ENCODE data around the gene PTPN5.
A peak's percentile ranks its signal among the peaks of the same experiment; 100 is the strongest.
"Not testable (repeated sequence)": the region's sequence is repeated elsewhere in the genome, so short reads cannot be mapped to it uniquely, and the experiment has no call there.

PTPN5 gene

DNA sequence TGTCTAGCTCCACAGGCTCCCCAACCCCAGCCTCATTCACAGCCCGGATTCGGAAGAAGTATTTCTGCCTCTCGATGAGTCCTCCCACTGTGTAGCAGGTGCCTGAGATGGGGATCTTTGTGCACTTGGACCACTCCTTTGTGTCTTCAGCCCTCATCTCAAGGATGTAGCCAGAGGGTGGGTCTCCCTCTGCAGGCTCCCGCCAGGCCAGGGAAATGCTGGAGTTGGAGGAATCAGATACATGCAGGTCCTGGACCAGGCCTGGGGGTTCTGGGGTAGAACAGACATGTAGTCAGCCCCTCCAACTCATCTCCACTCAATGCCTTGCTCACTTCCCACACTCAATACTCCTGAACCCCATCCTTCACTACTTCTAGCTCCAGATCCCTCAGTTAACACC, 82.2 kb downstream of the PTPN5 start:
- no peak for DNase-seq (ENCODE audit: low read depth)

GRCh38 chr11:18707811-18708340, 83.7 kb downstream of the PTPN5 start:
- DNase-seq (ENCODE audit: low read depth), result no peak

GRCh38 chr11:18706330-18707243, 85.0 kb downstream of the PTPN5 start:
- DNase-seq (ENCODE audit: low read depth), result peak; percentile 30

DNA sequence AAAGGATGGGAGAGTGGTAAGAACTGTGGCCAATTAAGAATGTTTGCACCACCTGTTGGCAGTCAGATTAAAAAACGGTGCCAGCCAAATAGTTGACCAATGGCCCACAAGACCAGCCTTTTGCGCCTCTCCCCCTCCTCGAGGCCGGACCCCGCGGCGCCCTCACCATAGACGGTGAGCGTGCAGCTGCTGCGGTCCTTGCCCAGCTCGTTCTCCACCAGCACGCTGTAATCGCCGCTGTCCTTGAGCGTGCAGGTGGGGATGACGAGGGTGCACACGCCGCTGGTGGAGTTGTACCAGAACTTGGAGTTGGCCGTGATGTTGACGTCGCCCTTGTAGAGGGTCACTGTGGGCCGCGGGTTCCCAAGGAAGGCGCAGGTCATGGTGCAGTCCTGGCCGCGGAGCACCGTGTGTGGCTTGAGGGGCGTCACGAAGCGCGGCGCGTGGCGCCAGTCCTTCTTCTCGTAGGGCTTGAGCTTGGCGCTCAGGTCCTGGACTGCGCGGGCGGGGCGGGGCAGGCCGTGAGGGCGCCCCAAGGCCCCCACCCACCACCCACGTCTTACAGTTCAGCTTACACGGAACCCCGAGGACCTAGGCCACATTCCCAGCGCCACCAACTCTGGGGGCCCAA, 85.8 kb downstream of the PTPN5 start:
- no peak for DNase-seq (ENCODE audit: low read depth)

DNA sequence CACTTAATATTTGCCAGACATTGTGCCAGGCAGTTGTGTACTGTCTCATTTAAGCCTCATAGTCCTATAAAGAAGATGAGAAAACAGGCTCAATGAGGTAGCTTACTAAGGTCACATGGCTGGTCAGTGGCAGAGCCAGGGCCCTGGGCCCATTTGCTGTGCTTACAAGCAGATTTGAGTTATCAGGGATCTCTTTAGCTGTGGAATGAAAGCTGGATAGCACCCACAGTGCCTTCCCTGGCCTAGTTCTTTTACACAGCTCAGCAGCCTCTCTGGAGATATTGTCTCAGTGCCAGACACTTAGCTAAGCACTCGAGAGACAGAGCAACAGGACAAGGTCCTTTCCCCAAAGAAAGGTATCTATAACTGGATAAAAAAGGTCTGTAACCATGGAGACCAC, 86.9 kb downstream of the PTPN5 start:
- DNase-seq (ENCODE audit: low read depth), result no peak

DNA sequence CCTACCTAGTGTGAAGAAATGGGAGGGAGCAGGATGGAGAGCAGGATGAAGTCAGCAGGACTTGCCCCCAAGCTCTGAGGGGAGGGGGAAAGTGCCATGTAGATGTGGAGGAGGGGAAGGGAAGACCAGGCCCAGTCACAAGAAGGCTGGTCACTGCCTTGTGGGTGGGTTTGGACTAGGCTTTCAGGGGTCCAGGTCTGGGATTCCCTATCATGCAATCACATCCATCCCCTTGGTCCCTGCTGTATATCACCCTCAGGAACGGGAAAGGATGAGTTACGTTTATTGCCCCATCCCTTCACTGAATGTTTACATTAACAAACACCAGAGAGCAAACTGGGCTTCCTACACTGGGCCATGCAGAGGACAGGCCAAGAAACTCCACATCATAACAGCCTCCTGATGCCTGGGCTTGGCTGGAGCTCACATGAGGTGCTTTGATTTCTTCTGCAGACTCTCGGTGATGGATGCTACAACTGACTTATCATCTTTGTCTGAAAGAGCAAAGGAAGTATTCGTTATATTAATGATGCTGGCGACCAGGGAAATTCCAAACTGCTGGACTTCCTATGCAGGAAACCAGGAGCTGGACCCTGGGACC, 87.5 kb downstream of the PTPN5 start:
- no peak for DNase-seq (ENCODE audit: low read depth)

DNA sequence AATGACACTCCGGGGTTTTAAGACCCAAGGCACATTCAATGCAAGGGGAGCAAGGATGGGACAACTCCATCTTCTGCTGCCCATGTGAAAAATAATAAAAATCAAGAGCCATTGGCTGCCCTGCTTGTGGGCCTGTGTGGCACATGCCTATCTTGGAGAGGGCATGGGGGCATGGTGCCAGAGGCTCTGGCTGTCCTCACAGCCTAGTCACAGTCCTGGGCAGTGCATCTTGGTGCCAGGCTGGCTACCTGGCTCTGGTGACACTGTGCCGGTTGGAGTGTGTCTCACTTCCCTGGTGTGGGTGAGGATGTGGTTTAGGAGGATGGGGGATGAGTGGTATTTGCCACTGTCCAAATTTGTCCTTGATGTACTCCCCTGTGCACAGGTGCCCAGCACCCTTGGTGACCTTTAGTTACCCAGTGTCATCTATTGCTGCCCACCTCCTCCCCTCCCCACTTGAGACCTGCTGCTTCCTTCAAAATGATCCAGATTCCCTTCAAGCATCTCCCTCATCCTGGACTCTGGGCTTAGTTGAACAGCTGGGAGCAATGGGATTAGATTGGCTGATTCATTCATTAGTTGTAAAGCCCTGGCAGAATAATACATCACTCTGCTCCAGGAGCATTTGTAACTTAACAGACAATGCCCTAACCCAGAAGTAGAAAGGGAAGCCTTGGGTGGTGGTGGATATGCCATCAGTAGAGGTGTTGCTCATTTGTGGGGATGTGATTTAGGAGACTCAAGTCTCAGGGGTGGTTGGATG, 88.4 kb downstream of the PTPN5 start:
- DNase-seq (ENCODE audit: low read depth), result no peak

DNA sequence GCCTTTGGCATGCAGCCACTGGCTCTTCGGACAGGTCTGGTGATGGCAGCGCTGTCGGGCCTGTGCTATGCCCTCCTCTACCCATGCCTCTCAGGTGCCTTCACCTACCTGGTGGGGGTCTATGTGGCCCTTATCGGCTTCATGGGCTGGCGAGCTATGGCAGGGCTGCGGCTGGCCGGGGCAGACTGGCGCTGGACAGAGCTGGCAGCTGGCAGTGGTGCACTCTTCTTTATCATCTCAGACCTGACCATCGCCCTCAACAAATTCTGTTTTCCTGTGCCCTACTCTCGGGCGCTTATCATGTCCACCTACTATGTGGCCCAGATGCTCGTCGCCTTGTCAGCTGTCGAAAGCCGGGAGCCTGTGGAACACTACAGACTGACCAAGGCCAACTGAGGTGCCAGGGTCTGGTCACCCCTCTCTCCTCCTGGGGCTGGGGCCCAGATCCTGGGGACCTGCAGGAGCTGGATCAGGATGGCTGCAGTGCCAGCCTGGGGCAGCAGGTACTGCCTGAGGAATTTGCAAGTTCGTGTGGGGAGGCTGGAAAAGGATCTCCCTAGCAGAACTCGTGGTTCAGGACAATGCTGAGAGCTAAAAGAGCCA, 89.9 kb downstream of the PTPN5 start:
- no peak for DNase-seq (ENCODE audit: low read depth)

GRCh38 chr11:18700872-18701271, 90.7 kb downstream of the PTPN5 start:
- no peak for DNase-seq (ENCODE audit: low read depth)

DNA sequence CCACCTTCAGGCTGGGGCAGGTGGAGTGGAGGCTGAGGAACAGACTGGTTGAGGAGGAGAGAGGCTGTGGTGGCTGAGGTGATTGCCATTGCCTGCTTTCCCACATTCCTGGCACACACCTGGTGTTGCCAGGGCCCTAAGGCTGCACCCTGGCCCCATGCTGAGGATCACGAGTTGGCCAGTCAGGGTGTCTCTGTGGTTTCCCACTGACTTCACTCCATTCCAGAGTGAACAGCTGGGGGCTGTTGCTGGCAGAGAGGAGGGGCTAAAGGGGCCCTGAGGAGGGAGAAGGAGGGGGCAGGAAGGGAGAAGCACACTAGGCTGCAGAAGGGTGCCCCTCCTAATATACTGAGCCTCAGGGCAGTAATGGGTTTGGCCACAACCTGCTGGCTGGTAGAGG, 91.2 kb downstream of the PTPN5 start:
- no peak for DNase-seq (ENCODE audit: low read depth)

GRCh38 chr11:18699848-18700261, 91.7 kb downstream of the PTPN5 start:
- DNase-seq (ENCODE audit: low read depth), result no peak

- no peak for DNase-seq (ENCODE audit: low read depth)
Observed at GRCh38 chr11:18699269-18699596, 92.4 kb downstream of the PTPN5 start.

- peak; percentile 84 for DNase-seq (ENCODE audit: low read depth)
Observed at GRCh38 chr11:18698341-18699268, 93.0 kb downstream of the PTPN5 start, which contains the start of gene TMEM86A. Gene TMEM86A (plus strand): TSS chr11:18698779. CDS start chr11:18698887, 108 bp downstream.

- no peak for DNase-seq (ENCODE audit: low read depth)
Observed at GRCh38 chr11:18697576-18697975, 94.0 kb downstream of the PTPN5 start.

DNA sequence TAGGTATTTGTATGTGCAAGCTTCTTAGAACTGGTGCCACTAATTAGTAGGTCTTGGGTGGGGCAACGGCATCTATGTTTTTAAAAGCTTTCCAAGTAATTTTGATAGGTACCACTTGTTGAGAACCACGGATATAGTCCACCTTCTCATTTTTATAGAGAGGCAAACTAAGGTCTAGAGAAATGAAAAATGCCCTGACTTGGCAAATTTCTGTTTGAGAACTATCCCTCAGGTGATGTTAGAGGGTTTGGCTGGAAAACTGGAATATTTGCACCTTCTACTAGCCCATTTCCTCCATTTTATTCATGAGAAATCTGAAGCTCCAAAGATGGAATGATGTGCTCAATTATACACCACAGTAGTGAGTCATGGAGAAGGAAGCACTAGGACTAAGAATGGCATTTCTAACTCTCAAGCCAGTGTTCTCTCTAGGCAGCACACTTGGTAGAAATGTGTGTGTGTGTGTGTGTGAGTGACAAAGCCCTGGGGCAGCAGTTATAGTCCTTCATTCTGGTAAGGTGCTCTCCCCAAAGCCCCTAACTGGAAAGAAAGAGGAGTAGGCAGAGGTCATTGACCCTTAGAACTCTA, 94.9 kb downstream of the PTPN5 start:
- peak; percentile 71 for DNase-seq (ENCODE audit: low read depth)

- no peak for DNase-seq (ENCODE audit: low read depth)
Observed at GRCh38 chr11:18692941-18693760, 98.4 kb downstream of the PTPN5 start.

GRCh38 chr11:18691467-18692140, 100.0 kb downstream of the PTPN5 start:
- not testable (repeated sequence) for DNase-seq (ENCODE audit: low read depth)

GRCh38 chr11:18684267-18684666, 107.3 kb downstream of the PTPN5 start:
- no peak for DNase-seq (ENCODE audit: low read depth)

- DNase-seq (ENCODE audit: low read depth), result no peak
Observed at GRCh38 chr11:18682466-18682865, 109.1 kb downstream of the PTPN5 start.

All from EH (cell line).